Retinal pigment epithelial cell (primary cell): ENCODE measurements around the gene DNAH17.

ENCODE experiments used
- DNase-seq: peaks from one replicate; pipeline ENCODE4 v3.0.0-alpha.2; 2010; ENCODE audit warnings: low read depth
- H3K4me3 ChIP-seq: 2 replicates; pipeline ENCODE4 v1.5.1; 2011; ENCODE audit warnings: mild to moderate bottlenecking, low read length, control low read depth, moderate library complexity
- CTCF ChIP-seq: conservative IDR thresholded peaks from 2 replicates; pipeline ENCODE4 v1.5.1; 2011; ENCODE audit warnings: low read depth, low read length, control low read depth, inconsistent platforms

DNAH17 gene

DNA sequence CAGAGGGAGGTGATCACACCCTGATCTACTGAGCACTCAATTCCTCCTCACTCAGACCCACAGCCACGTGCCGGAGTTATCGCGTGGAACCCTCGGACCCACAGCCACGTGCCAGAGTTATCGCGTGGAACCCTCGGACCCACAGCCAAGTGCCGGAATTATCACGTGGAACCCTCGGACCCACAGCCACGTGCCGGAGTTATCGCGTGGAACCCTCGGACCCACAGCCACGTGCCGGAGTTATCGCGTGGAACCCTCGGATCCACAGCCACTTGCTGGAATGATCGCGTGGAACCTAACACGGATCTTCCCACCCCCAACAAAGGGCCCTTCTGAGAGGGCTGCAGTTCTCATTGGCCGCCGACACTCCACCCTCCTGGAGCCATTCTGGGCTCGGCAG lies 101.0 kb downstream of the DNAH17 start:
- no peak overlapping the region for H3K4me3 ChIP-seq
- no peak for TF ChIP-seq CTCF
- no peak for DNase-seq

- no peak for DNase-seq
- TF ChIP-seq CTCF = no peak
- no peak overlapping the region for H3K4me3 ChIP-seq
Observed at GRCh38 chr17:78475211-78475610, 102.0 kb downstream of the DNAH17 start.

DNA sequence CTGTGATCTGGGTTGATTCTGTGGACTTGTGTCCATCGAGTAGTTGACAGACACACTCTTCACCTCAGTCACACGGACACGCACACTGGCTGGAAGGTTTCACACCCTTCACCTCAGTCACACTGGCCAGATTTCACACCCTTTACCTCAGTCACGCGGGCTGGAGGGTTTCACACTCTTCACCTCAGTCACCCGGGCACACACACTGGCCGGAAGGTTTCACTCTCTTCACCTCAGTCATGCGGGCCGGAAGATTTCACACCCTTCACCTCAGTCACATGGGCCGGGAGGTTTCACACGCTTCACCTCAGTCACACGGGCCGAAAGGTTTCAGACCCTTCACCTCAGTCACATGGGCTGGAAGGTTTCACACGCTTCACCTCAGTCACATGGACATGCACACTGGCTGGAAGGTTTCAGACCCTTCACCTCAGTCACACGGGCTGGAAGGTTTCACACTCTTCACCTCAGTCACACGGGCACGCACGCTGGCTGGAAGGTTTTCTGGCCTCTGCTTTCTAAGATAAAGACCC lies 102.5 kb downstream of the DNAH17 start:
- no peak for TF ChIP-seq CTCF
- no peak for DNase-seq
- no peak overlapping the region for H3K4me3 ChIP-seq

- H3K4me3 ChIP-seq = no peak overlapping the region
- no peak for DNase-seq
- no peak for TF ChIP-seq CTCF
Observed at GRCh38 chr17:78473951-78474613, 103.1 kb downstream of the DNAH17 start.

GRCh38 chr17:78472035-78472905 lies 104.9 kb downstream of the DNAH17 start:
- DNase-seq = no peak
- no peak for TF ChIP-seq CTCF
- H3K4me3 ChIP-seq = no peak overlapping the region

DNA sequence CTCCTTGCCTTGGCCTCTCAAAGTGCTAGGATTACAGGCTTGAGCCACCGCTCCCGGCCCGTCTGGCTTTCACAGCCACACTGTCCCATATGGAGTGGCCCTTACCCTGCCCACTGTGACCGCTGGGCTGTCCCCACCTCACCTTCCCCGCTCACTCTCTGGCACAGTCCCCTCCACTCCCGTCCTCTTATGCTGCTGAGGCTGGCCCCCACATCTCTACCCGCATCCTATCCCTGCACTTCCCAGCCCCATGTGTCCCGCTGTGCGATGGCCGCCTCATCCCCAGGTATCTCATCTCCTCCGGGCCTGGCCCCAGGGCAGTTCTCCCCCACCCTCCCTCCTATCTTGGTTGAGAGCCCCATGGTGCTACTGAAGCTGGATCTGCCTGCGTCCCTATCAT lies 105.6 kb downstream of the DNAH17 start:
- no peak overlapping the region for H3K4me3 ChIP-seq
- DNase-seq = no peak
- TF ChIP-seq CTCF = no peak
